ENCODE results near the gene NIPBL.
"Not testable (repeated sequence)": the region's sequence is repeated elsewhere in the genome, so short reads cannot be mapped to it uniquely, and the experiment has no call there.

The NIPBL gene

DNA sequence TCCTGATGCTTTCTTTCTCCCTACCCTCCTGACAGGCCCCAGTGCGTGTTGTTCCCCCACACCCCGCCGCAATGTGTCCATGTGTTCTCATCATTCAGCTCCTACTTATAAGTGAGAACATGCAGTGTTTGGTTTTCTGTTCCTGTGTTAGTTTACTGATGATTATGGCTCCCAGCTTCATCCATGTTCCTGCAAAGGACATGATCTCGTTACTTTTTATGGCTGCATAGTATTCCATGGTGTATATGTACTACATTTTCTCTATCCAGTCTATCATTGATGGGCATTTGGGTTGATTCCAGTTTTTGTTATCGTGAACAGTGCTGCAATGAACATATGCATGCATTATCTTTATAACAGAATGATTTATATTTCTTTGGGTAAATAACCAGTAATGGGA lies 222.7 kb downstream of the NIPBL start:
- not testable (repeated sequence) for DNase-seq (ENCODE audit: low read depth)

- DNase-seq (ENCODE audit: low read depth), result no peak
Observed at GRCh38 chr5:37103302-37103701, 226.7 kb downstream of the NIPBL start.

DNA sequence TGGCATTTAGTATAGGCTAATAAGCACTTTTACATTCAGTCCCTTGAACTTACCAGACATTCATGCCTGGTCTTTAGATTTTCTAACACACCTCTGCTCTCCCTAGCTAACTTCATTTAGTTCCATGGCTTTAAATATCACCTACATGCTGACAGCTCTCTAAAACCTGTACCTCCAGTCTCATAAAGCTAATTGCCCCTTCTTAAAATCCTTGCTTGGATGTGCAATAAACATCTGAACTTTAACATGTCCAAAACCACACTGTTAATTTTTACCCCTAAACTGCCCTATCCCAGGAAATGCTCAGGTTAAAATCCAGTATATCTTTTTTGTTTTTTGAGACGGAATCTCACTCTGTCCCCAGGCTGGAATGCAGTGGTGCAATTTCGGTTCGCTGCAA lies 232.8 kb downstream of the NIPBL start:
- DNase-seq (ENCODE audit: low read depth), result no peak

GRCh38 chr5:37110135-37110534 lies 233.6 kb downstream of the NIPBL start:
- DNase-seq (ENCODE audit: low read depth), result no peak

DNA sequence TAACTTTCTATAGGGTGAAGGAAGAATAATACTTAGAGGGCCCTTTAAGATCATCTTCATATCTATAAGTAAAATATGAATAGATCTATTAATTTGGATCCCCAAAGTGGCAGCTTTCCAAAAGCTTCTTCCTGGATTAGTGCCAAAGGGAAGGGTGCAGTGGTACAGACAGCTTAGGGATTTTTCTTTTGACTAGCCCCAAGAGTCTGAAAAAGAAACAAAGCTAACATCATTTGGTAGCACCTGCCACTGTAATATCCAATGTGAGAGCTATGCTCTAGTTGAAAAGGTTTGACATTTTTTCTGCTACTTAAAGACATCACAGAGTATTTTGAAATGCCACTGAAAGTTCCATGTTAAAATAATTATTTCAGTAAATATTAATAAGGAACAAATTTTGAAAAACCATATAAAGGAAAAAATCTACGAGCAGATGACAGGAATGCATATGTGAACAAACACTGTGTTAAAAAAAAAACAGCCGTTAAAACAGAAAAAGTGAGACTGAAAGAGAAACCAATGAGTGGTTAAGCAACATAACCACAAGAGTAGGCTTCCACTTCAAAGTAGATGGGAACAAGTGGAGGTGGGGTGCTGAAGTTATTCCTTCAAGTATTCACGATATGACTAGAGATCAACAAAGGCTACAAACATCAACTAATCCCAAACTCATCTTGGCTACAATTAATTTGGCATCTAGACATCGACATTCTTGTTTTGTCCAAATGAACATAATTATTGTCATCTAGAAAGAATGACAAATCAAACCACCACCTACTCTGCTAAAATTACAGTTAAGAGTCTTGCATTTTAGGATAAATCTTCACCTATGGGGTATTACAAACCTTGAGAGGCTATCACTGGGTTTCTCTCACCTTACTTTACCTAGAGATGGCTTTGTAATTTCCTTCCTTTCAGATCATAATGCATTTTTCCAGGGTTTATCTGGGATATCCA lies 235.1 kb downstream of the NIPBL start:
- DNase-seq (ENCODE audit: low read depth), result no peak

GRCh38 chr5:37112383-37112991 lies 235.9 kb downstream of the NIPBL start:
- DNase-seq (ENCODE audit: low read depth), result no peak
